ENCODE measurements around the gene SCN1A. TPM values are rescaled to one million over a fixed set of nuclear protein-coding genes. Genes with fewer than 3 reads are reported as not detected.

SCN1A gene
- total and polyA plus RNA-seq, 2 of the 13 experiments (the other 11 are each of a cell fraction or from before 2014, with no cell fraction given) = 19.9 to 39.4 TPM

GRCh38 chr2:165953655-165954606 is 173.9 kb downstream of the SCN1A start, which contains the start of gene TTC21B (continued):
- TF ChIP-seq, protein P1, sequence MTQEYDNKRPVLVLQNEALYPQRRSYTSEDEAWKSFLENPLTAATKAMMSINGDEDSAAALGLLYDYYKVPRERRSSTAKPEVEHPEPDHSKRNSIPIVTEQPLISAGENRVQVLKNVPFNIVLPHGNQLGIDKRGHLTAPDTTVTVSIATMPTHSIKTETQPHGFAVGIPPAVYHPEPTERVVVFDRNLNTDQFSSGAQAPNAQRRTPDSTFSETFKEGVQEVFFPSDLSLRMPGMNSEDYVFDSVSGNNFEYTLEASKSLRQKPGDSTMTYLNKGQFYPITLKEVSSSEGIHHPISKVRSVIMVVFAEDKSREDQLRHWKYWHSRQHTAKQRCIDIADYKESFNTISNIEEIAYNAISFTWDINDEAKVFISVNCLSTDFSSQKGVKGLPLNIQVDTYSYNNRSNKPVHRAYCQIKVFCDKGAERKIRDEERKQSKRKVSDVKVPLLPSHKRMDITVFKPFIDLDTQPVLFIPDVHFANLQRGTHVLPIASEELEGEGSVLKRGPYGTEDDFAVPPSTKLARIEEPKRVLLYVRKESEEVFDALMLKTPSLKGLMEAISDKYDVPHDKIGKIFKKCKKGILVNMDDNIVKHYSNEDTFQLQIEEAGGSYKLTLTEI (CRISPR knock-in tag; conservative IDR thresholded peaks at IDR 0.05) = no peak
- TF ChIP-seq CENPT (CRISPR knock-in tag; IDR thresholded peaks at IDR 0.05; ENCODE audit: low read depth) (no peak), HOXA7 (CRISPR knock-in tag; IDR thresholded peaks at IDR 0.05) (no peak), NCOR1 (IDR thresholded peaks at IDR 0.05; ENCODE audit: borderline replicate concordance, low read length) (0 out of 2 replicates have a peak, but pooled peaks have one; percentile 30), PAWR (CRISPR knock-in tag; IDR thresholded peaks at IDR 0.05; ENCODE audit: borderline replicate concordance) (no peak), CENPX (CRISPR knock-in tag; IDR thresholded peaks at IDR 0.05) (no peak), MXD3 (CRISPR knock-in tag; IDR thresholded peaks at IDR 0.05) (peak; percentile 92), ZNF292 (CRISPR knock-in tag; IDR thresholded peaks at IDR 0.05; ENCODE audit: borderline replicate concordance, low read depth) (peak; percentile 81), PAX8 (CRISPR knock-in tag; IDR thresholded peaks at IDR 0.05; ENCODE audit: borderline replicate concordance) (no peak), MED13 (CRISPR knock-in tag; IDR thresholded peaks at IDR 0.05) (no peak; the same call in none of the 2 replicates), RFXANK (CRISPR knock-in tag; IDR thresholded peaks at IDR 0.05) (peak; percentile 88; the same call in 1 of the 2 replicates), ZBTB42 (CRISPR knock-in tag; IDR thresholded peaks at IDR 0.05) (peak; percentile 65; the same call in 1 of the 2 replicates), ZNF451 (CRISPR knock-in tag; IDR thresholded peaks at IDR 0.05) (peak; percentile 57; the same call in 1 of the 2 replicates), KLF12 (CRISPR knock-in tag; IDR thresholded peaks at IDR 0.05; ENCODE audit: borderline replicate concordance) (peak; percentile 76), ZNF841 (CRISPR knock-in tag; IDR thresholded peaks at IDR 0.05; ENCODE audit: borderline replicate concordance) (peak; percentile 71; the same call in 1 of the 2 replicates), ZNF331 (CRISPR knock-in tag; IDR thresholded peaks at IDR 0.05) (peak; percentile 85; the same call in 1 of the 2 replicates), NR0B2 (CRISPR knock-in tag; IDR thresholded peaks at IDR 0.05) (peak; percentile 76), KDM1A (CRISPR knock-in tag; IDR thresholded peaks at IDR 0.05) (no peak), ZNF557 (CRISPR knock-in tag; IDR thresholded peaks at IDR 0.05) (peak; percentile 88; the same call in 1 of the 2 replicates), SP2 (CRISPR knock-in tag; IDR thresholded peaks at IDR 0.05) (peak; percentile 78), GMEB2 (CRISPR knock-in tag; IDR thresholded peaks at IDR 0.05; ENCODE audit: low read depth) (peak; percentile 21; the same call in 1 of the 2 replicates), SIX4 (CRISPR knock-in tag; IDR thresholded peaks at IDR 0.05) (no peak; the same call in 1 of the 2 replicates), ZNF746 (CRISPR knock-in tag; IDR thresholded peaks at IDR 0.05) (peak; percentile 92; the same call in 1 of the 2 replicates)
- TF ChIP-seq, protein P2, sequence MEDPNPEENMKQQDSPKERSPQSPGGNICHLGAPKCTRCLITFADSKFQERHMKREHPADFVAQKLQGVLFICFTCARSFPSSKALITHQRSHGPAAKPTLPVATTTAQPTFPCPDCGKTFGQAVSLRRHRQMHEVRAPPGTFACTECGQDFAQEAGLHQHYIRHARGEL (CRISPR knock-in tag; IDR thresholded peaks at IDR 0.05) = no peak
- TF ChIP-seq, protein P3, sequence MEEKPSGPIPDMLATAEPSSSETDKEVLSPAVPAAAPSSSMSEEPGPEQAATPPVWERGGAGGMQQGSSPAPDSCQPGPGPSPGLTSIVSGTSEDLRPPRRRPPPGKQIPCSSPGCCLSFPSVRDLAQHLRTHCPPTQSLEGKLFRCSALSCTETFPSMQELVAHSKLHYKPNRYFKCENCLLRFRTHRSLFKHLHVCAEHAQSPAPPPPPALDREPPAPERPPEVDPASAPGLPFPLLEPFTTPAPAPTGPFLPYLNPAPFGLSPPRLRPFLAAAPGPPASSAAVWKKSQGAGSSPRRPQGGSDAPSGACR (CRISPR knock-in tag; IDR thresholded peaks at IDR 0.05) = peak; percentile 91
